HG02610 (cell line): ENCODE results near the gene MAPT.

Experiments
- ATAC-seq: cut with Tn5 transposase; IDR thresholded peaks from one replicate; pipeline ENCODE4 v1.9.1; 2021; ENCODE audit warnings: mild to moderate bottlenecking, moderate library complexity; ENCODE audit not compliant: unreplicated experiment

Gene MAPT

DNA sequence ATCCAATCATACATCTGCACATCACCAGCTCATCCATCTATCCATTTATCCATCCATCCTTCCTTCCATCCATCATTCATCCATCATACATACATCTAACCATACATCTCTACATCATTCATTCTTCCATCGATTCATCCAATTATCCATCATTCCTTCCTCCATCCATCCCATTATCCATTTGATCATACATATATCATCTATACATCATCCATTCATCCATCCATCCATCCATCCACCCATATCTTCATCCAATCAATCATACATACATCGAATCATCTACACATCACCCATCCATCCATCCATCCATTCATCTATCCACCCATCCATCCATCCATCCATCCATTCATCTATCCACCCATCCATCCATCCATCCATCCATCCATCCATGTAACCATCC is 75.4 kb downstream of the MAPT start:
- ATAC-seq: no peak

DNA sequence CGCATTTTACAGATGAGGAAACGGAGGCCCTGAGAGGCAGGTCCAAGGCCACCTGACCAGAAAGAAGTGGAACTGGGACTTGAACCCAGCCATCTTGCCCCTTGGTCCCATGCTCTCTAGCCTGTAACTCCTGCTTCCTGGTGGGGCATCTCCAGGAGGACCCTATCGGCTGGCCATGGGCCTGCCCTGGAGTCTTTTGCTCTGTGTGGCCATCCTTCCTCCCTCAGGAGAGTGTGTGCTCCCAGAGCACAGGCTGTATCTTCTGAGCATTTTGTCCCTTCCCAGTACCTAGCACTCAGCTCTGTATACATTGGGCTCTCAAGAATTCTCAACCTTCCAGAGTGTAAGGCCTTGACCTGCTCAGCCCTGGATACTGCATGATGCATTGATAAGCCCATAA is 76.3 kb downstream of the MAPT start:
- no peak for ATAC-seq

DNA sequence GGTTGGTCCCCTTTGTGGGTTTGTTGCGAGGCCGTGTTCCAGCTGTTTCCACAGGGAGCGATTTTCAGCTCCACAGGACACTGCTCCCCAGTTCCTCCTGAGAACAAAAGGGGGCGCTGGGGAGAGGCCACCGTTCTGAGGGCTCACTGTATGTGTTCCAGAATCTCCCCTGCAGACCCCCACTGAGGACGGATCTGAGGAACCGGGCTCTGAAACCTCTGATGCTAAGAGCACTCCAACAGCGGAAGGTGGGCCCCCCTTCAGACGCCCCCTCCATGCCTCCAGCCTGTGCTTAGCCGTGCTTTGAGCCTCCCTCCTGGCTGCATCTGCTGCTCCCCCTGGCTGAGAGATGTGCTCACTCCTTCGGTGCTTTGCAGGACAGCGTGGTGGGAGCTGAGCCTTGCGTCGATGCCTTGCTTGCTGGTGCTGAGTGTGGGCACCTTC is 77.4 kb downstream of the MAPT start:
- no peak for ATAC-seq

DNA sequence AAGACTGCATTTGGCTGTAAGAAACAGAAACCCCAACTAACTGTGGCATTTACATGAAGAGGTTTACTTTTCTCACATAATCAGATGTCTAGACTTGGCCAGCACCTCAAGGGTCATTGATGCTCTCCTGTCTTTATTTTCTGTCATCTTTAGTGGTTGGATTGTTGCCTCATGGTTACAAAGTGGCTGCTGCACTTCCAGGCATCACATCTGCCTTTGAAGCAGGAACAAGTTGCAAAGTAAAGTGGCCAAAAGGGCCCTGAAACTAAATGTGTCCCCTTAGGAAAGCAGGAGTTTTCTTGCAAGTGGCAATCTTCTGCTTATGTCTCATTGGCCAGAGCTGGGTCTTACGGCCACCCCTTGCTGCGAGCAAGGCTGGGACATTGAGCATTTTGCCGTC is 78.2 kb downstream of the MAPT start:
- ATAC-seq: no peak

DNA sequence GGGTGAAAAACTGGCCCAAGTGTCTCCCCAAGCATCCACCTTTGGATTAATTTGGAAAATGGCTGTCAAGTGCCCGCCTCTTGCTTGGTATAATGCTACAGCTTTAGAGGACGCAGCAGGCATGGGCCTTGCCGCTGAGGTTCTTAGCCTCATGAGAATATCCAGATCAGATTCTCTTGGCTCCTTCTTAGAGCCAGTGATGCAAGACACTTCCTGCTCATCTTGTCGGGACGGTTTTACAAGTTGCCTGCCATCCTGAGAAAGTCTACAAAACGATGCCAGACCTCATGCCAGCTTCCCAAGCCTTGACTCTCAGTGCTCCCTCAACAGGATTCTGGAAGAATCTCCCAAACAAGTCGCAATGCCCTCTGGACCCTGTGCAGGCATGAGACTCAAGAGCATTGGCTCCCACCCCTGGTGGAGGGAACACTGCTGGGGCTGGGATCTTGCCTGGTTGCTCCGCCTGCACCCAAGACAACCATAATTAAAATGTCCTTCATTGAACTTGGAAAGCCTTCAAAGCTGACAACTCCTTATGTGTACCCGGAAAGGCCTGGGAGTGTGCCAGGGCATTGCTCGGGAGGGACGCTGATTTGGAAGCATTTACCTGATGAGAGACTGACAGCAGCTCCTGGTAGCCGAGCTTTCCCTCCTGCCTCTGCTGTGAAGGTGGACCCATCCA is 78.9 kb downstream of the MAPT start:
- ATAC-seq: no peak

DNA sequence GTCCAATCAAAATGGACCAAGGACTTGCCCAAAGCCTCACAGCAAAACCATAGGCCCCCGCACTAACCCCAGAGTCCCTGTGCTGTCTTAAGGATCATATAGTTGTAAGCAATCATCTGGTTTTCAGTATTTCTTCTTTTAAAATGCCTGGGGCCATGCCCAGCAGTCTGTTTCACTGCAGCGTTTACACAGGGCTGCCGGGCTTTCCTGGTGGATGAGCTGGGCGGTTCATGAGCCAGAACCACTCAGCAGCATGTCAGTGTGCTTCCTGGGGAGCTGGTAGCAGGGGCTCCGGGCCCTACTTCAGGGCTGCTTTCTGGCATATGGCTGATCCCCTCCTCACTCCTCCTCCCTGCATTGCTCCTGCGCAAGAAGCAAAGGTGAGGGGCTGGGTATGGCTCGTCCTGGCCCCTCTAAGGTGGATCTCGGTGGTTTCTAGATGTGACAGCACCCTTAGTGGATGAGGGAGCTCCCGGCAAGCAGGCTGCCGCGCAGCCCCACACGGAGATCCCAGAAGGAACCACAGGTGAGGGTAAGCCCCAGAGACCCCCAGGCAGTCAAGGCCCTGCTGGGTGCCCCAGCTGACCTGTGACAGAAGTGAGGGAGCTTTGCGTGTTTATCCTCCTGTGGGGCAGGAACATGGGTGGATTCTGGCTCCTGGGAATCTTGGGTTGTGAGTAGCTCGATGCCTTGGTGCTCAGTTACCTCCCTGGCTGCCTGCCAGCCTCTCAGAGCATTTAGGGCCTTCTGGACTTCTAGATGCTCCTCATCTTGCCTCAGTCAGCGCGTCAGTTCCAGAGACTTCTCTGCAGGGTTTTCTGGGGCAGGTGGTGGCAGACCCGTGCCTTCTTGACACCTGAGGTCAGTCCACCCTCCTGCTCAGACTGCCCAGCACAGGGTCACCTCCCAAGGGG is 79.8 kb downstream of the MAPT start:
- no peak for ATAC-seq

DNA sequence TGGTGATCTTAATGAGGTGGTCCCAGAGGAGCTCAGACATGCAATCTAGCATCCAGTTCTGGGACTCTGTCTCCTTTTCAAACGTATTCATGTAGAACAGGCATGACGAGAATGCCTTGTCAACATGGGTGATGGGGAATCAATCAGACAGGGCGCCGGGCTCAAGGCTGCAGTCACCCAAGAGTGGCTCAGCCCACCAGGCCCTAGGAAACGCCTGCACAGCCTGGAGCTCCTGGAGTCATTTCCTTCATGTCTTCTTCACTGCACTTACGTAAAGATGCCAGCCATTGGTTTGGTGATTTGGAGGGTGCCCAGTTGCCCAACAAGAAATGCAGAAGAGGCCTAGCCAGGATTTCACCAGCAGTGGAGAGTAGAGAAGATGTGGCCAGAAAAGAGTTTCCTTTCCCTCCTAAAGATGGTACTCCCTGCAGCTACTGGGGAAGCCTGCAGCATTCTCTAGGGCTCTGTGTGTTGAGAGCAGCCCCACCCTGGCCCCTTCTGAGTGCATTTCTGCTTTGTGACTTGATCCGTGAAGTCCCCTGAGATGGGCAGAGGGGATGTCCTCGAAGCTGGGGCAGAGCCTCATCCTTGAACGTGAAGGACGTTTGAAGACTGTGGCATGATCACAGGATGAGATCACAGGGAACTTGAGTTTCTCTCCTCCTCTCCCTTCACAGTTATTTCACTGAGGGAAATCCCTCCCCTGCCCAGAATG is 80.7 kb downstream of the MAPT start:
- ATAC-seq: no peak

DNA sequence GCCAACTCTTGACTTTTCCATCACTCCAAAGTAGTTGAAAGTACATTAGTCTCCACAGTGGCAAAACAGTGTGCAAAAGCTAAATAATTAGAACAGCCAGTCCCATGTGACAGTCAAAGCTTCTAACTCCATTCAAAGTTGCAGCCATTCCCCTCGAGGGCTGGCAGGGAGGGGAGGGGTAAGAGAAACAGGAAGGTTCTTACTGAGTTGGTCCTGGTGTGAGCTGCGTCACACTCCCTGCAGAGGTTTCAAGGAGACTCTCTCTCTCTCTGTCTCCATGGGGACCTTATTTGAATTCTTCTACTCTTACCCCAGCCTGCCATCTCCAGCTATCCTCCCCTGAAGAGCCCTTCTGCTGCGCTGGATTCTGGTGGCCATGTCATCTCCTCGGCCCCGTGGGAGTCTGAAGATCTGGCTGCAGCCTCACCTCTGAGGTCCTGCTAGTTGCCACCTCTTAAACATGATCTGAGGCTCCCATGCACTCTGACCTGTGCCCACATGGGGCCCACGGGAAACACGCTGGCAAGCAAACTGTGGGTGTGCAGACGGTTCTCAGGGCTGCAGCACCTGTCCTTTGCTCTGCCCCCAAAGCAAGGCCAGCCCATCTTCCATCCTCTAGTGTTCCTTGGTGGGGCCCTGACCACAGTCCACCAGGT is 81.4 kb downstream of the MAPT start:
- ATAC-seq: no peak

DNA sequence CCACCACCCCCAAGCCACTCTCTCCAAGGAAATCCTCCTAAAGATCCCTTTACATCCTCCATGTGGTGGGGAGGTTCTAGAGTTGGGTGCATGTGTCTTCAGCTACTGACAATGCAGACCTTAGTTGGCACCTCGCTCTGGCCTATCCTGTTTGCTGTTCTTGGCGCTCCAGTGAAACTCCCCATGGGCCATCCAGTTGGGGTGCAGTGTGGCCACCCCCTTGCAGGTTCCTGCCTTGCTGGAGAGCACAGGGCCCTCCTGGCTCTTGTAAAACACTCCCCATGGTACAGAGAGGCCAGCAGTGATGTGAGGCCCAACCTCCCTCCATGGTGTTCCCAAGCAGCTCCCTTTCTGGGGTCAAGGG is 82.0 kb downstream of the MAPT start:
- ATAC-seq: no peak

DNA sequence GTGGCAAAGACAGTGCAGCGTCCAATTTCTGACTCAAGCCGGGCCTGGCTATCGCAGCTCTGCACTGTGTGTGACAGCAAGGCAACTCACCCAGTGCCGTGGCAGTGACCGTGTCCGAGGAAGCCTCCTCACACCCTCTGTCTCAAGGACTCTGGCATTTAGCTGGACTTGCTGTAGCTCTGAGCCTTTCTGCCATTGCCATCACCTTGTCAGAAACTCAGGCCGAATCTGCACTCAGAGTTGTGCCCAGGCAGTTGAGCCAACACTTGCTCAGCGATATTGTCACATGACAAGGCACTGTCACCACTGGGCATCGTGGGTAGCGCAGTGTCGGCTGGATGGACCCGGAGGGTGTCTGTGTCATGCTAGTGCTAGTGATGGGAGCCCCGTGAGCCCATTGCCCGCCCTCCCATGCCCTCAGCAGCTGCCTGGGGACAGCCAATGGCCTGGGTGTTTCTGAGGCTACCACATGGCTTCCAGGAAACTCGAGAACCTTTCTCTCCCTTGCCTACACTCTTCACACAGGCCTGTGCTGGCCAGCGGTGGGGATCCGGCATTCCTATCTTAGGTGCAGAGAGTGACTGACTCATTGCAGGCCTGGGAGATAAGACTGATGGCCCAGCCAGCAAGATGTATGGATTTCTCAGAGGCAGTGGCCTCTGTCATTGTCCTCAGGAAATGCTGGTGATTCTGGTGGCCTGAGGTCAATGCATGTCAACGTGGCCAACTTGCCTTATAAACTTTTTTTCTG is 82.6 kb downstream of the MAPT start:
- no peak for ATAC-seq

DNA sequence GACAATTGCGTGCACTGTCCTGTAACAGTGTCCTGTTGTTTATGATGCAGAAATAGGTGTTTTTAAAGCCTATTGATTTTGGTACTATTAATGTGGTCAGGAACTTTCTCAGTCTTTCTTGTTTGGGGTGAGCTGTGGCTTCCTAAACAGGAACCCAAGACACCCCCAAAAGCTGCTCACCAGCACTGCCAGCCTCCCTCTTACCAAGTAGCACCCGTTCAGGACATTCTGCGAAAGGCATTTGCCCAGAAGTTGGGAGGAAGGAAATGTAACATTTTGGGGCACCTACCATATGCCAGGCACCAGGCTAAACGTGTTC is 83.1 kb downstream of the MAPT start:
- no peak for ATAC-seq

DNA sequence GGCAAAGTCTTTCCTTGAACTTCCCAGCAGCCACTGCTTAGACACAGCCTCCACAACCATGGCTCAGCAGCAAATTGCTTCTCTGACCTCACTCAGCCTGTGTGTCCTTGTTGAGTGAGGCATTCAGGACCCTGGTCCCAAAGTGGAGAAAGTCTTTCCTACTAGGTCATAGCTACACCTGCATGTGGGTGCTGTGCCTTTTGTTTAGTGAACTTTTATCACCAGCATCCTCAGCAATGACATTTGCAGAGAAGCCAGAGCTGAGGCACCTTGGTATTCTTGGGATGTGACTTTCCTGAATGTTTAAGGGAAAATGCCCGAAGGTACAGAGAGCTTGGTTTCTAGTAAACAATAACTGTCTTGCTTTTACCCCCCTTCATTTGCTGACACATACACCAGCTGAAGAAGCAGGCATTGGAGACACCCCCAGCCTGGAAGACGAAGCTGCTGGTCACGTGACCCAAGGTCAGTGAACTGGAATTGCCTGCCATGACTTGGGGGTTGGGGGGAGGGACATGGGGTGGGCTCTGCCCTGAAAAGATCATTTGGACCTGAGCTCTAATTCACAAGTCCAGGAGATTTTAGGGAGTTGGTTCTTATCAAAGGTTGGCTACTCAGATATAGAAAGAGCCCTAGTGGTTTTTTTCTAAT is 83.7 kb downstream of the MAPT start:
- no peak for ATAC-seq

DNA sequence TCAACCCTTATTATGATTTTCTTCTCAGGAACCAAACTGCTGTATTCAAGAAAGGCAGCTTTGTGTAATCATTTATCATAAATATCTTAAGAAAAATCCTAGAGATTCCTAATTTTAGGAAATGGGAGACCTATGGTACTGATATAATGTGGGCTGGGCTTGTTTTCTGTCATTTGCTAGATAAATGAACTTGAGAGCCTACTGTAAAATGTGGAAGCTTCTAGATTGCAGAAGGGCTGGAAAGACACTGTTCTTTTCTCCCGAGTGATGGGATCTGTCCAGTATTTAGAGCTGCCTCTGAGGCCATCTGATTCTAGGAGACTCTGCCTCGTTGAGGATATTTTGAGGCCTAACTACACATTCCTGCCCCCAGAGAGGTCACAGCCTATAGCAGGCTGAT is 84.8 kb downstream of the MAPT start:
- ATAC-seq: no peak

DNA sequence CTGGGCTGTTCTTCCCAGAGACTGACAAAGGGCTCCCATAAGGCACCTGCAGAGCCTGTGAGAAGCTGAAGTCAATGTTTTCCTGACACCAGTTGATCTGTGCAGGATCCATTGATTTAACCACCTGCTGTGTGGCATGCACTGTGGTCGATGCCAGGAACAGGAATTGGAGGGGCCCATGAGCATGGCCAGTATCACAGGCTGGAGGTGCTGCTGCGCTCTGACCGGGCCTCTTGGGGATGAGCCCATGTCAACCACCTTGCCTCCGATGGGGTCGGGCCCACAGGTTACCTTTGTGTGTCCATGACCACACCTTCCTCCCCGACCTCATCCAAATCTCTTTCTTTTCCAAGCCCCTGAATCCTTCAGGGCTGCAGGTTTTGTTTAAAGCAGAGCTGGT is 86.5 kb downstream of the MAPT start:
- no peak for ATAC-seq

DNA sequence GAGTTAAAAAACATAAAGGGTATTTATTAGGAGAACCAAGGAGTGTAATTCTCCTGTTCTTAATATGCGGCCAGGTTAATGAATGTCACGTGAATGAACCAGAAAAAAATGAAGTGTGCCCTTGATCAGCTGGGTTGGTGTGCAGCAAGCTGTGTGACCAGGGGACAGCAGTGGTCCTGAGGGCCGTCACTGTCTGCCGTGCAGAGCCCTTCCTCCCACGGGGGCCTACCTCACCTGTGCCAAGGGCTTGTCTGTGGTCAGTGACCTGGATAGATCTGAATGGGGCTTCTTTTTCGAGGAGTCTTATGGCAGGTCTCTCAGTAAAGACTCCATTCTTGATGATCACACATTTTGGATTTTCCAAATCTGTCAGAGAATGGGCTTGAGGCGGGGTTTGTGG is 87.0 kb downstream of the MAPT start:
- no peak for ATAC-seq

DNA sequence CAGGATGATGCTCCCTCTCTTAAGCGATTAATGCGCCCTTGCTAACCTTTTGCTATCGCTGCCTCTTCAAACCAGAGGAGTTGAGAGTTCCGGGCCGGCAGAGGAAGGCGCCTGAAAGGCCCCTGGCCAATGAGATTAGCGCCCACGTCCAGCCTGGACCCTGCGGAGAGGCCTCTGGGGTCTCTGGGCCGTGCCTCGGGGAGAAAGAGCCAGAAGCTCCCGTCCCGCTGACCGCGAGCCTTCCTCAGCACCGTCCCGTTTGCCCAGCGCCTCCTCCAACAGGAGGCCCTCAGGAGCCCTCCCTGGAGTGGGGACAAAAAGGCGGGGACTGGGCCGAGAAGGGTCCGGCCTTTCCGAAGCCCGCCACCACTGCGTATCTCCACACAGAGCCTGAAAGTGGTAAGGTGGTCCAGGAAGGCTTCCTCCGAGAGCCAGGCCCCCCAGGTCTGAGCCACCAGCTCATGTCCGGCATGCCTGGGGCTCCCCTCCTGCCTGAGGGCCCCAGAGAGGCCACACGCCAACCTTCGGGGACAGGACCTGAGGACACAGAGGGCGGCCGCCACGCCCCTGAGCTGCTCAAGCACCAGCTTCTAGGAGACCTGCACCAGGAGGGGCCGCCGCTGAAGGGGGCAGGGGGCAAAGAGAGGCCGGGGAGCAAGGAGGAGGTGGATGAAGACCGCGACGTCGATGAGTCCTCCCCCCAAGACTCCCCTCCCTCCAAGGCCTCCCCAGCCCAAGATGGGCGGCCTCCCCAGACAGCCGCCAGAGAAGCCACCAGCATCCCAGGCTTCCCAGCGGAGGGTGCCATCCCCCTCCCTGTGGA is 88.6 kb downstream of the MAPT start:
- no peak for ATAC-seq

DNA sequence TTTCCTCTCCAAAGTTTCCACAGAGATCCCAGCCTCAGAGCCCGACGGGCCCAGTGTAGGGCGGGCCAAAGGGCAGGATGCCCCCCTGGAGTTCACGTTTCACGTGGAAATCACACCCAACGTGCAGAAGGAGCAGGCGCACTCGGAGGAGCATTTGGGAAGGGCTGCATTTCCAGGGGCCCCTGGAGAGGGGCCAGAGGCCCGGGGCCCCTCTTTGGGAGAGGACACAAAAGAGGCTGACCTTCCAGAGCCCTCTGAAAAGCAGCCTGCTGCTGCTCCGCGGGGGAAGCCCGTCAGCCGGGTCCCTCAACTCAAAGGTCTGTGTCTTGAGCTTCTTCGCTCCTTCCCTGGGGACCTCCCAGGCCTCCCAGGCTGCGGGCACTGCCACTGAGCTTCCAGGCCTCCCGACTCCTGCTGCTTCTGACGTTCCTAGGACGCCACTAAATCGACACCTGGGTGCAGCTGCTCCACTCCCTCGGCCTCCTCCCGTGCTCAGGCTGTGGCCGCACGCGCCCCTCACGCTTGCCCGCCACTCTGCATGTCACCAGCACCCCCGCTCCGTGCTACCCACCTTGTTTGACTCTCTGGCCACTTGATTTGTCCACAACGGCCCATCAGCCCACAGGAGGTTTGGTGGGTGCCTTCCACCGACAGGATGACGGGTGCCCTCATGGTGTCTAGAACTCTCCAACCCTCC is 89.4 kb downstream of the MAPT start:
- ATAC-seq: no peak

DNA sequence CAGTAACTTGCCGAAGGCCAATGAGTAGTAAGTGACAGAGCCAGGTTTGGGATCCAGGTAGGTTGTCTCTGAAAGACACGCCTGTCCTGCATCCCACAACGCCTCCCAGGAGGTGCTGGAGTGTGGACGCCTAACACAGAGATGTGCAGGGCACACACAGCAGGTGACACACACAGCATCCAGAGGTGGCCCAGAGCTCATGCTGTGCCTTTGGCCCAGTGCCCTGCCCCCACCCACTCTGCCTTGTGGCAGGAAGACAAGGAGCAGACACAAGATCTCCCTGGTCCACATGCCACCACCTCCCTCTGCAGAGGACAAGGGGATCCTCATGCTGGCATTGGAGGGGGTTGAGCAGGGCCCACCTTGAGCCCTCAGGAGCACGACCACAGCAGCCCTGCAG is 90.0 kb downstream of the MAPT start:
- no peak for ATAC-seq

DNA sequence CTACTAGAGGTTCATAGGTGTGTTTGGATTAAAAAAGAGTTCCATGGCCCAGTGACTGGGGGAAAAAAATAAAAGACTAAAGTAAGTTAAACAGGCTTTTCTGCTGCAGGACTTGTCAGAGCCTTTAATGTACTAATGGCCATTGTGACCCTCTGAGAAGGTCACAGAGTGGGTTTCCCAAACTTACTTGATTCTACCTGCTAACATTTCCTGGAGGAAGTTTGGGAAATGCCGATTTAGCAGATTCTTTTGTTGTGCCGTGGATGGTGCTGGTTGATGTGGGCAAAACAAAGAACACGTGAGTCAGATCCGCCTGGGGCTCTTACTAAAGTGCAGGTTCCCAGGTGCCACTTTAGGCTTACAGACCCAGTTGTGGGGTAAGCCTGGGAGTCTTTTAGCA is 91.1 kb downstream of the MAPT start:
- ATAC-seq: no peak
